Left cardiac atrium (tissue), 4 donors: ENCODE measurements around the gene URI1. TPM values are rescaled to one million over a fixed set of nuclear protein-coding genes. Genes with fewer than 3 reads are reported as not detected.
"Not testable (repeated sequence)": the region's sequence is repeated elsewhere in the genome, so short reads cannot be mapped to it uniquely, and the experiment has no call there.

Source experiments
- ATAC-seq, 2 donors: fragments of 200-7000 bp; cut with Tn5 transposase; one replicate each; pipeline ENCODE4 v1.9.1; 2020; ENCODE audit warnings: mild to moderate bottlenecking in 2 of 2, moderate library complexity in 2 of 2
- DNase-seq: peaks from one replicate; pipeline ENCODE4 v3.0.0-alpha.2; 2020
- intact Hi-C, 2 donors: fragments of 100-400 bp; cut with DNase I; formaldehyde crosslinking; loops; one replicate each; pipeline versions ENCODE4 v1.14.1 to v1.15.1; 2022 to 2023
- total RNA-seq, 2 donors: library from RNA; stranded (reverse); fragmentation: NEBNext Ultra II Directional; extraction: Animal tissue kit (Norgen Biotek cat#: 25700); gene quantifications; one replicate each; pipeline ENCODE4 v1.2.1, GENCODE V29; 2021
- donor health status: DM: no; HTN: yes; CAD: no.
- donor health status: DM: no; HTN: yes; CAD: no; lungs with severe emphysema.
- donor health status: DM: yes; HTN: yes; CAD: no.
- donor health status: Dilated cardiomyopathy.

The URI1 gene
- total RNA-seq, 2 donors from 2014 or later, result 35.2 to 37.1 TPM

DNA sequence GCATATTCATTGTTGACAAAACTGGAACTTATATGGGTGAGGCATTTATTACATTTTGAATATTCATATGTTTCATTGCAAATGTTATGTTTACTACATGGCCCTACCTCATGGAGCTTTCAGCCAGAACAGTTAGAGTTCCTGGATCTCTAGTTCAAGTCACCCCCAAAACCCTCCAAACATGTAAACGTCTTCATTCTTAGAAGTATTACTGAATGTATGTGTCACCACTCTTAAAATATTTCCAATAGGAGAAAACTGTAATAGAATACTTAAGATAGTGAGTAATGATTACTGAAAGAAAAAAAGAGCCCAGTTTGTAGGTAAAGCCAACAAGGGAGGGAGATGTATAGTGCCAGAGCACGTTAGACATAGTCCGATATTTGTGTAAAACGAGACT is 23.5 kb downstream of the URI1 start:
- intact Hi-C loops, result no loop called here
- ATAC-seq (no peak), DNase-seq (no peak)

DNA sequence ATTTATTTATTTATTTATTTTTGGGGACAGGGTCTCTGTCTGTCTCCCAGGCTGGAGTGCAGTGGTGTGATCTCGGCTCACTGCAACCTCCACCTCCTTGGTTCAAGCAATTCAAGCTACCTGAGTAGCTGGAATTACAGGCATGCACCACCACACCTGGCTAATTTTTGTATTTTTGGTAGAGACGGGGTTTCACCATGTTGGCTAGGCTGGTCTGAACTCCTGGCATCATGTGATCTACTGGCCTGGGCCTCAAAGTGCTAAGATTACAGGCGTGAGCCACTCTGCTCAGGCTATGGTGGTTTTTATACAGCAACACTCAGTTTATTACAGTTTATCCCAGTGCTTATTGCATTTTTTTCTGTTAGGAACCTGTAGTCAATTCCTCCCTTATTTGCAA is 24.1 kb downstream of the URI1 start:
- ATAC-seq, intact Hi-C loops: not testable (repeated sequence)

DNA sequence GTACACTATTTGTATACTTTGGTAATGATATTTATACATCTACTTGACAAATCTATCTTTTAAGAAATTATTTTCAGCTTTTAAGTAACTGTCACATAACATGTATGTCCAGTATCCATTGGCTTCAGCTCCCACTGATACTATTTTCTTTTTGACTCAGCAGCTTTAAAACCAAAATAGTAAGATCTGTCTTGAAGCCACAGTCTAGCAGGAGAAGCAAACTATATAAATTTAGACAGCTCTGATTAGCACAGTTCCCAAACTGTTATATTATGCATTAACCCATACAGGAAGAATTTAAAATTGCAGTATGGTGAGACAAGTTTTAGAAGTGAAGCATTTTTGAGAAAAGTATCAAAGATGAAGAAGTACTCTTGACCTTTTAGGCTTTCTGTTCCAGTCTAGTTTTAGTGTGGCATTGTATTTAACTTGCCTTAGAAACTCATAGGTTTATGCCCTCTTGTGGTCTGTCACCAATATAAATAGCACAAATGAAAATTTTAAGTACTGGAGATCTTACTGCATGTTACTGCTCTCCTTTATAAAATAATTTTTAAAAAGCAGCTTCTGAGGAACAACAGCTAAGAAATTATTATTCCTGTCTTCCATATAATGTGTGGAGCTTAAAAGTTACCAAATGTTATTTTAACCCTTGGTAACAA is 24.7 kb downstream of the URI1 start:
- no peak for DNase-seq
- no peak for ATAC-seq
- intact Hi-C loops, result no loop called here

More for the DNA sequence above, 24.1 kb downstream of the URI1 start:
- DNase-seq, result not testable (repeated sequence)

DNA sequence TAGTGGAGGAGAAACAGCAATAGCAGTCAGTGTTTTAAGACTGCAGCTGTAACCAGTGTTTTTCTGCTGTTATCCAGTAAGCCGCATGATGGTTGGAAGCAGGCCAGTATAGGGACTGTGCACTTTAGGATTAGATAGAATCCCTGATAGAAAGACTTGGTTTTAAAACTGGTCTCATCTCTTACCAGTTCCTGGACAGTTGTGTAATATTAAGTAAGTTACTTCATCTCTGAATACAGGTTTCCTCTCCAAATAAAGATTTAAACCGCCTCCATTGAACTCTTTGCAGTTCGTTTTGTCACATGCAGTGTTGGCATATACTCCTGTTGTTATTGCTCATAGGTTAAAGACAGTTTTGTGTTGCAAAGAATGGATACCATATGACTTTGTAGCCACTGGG is 25.6 kb downstream of the URI1 start:
- ATAC-seq (peak in 1 of 2 donors; percentile 40), DNase-seq (no peak)
- intact Hi-C loops, result no loop called here

DNA sequence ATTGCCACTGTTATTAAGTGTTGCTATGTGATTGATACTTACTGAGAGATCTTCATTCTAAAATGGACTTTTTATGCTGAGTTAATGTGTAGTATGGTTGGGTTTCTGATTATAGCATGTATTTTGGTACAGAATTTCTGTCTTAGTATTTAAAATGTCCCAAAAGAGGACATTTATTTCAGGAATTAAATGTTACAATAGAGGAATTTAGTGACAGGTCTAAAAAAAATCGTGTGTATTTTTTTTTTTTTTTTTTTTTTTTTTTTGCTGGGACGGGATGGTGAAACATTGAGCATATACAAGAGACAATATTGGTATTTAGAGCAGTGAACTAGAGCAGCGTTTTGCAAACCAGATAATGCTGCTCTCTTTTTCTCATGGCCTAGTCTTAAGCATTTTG is 27.9 kb downstream of the URI1 start:
- ATAC-seq (no peak), DNase-seq (no peak)
- intact Hi-C loops, result no loop called here

DNA sequence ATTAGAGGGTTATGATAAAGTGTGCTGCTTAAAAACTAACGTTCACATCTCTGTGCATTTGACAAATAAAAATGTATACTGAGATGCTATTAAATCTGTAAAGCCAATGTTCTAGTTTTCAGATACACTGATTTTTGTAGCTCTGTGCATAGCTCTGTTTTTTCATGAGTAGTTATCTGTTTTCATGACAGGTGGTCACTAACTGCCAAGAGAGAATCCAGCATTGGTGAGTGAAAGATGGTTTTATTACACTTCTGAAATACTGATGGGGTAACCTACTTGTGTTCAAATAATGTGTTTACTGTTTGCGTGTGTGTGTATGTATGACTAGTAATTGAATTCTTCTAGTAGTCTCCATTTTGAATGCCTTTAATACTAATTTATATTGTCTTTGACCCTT is 29.0 kb downstream of the URI1 start:
- no peak for ATAC-seq
- intact Hi-C loops, result no loop called here
- no peak for DNase-seq

DNA sequence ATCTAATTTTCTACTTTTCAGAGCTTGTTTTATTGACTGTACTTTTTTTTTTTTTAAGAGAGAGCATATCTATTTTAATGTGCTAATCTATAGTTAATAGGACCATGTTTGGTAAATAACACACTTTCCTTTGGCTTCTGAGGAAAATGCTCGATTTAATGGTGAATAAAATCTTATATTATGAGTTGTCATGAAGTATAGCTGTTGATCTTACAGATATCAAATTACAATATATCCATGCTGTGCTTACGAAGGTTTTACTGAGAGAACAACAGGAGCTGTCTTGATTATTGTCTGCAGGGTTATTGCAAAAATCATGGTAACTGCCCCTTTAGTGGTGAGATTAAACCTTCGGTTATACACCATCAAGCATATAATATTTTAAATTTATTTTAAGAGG is 29.6 kb downstream of the URI1 start:
- DNase-seq (no peak), ATAC-seq (no peak)
- intact Hi-C loops, result no loop called here

DNA sequence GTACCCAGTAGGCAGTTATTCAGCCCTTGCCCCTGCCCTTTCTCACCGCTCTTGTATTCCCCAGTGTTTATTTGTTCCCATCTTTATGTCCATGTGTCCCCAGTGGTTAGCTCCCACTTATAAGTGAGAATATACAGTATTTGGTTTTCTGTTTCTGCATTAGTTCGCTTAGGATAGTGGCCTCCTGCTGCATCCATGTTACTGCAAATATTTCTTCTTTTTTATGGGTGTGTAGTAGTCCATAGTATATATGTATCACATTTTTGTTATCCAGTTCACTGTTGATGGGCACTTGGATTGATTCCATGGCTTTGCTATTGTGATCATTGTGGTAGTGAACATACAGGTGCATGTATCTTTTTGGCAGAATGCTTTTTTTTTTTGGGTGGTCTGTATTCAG is 32.7 kb downstream of the URI1 start:
- DNase-seq (no peak), ATAC-seq (no peak)
- intact Hi-C loops, result no loop called here

DNA sequence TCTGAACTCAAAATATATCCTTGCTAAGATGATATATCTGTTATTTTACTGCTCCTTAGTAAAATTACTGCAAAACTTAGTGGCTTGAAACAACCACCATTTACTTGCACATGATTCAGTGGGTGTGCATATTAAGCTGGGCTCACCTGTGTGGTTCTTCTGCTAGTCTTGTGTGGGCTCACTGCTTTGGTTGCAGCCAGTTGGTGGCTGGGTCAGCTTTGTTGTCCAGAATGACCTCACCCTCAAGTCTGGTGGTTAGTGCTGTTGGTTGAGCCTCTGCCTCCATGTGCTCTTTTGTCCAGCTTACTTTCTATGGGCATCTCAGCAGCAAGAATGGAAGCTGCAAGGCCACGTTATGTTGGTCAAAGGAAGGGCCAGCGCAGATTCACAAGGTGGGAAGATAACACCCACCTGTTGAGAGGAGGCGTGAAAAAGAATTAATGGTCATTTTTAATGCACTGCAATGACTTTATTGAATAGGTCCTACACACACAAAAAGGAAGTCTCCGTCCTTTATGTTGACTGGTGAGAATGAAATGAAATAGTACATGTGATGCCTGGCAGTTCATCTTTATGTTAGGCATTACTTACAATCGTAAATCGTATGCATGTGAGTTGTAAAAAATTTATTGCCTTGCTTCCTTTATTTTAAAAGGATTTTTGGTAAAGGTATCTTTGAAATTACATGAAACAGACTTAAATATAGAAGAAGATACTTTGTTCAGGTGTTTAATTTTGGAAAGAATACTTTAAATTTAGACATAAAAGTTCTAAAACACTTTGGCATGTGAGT is 34.3 kb downstream of the URI1 start:
- intact Hi-C loops, result no loop called here
- DNase-seq (no peak), ATAC-seq (no peak)

DNA sequence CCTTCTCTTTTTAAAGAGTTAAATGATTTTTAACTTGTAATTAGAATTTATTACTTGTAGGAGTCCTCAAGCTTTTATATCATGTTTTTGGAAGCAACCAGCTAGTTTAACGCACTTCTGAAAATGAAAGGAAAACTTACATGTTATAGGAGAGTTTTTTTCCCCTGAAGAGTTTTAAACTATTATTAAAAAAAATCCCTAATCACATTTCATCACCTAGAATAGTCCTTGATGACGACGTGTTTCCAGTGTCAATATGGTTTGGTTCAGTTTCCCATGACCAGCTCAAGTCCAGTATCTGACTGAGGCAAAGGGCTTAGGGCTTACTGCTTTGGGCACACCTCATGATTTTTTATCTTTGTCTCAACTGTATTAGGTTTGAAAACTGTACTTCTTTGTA is 36.0 kb downstream of the URI1 start:
- no peak for DNase-seq
- ATAC-seq, result no peak
- intact Hi-C loops, result no loop called here

DNA sequence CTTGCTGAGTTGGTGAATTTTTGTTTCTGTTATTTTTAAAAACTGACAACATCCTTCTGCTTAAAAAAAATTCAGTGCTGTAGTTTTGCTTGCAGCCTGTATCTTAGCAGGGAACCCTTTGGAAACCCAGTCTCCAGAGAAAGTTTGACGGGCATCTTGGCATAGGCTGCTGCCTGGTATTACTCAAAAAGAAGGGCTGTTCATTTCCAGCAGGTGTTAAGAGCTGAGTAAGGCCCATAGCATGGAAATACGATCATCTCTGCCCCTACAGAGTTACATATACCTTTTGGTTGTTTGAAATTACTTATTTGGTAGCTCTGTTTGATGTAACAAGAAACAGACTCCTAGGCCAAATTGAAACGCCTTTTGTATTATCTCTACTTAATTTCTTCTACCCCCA is 41.5 kb downstream of the URI1 start:
- intact Hi-C loops, result no loop called here
- ATAC-seq (peak in 1 of 2 donors; percentile 58), DNase-seq (no peak)

DNA sequence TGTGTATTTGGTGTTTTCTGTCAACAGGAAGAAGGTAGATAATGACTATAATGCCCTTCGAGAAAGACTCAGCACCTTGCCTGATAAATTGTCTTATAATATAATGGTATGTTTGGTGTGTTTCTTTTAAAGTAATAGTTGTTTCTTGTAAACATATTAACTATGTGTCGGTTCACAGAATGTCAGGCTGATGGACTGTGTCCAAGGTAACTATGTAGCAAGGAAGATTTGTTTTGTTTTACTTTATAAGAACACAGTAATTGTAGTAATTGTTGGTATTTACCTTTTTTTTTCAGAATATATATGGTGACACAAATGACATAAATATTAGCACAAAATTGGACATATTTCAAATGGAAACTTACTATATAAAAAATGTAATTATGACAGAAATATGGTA is 43.2 kb downstream of the URI1 start:
- intact Hi-C loops, result no loop called here
- ATAC-seq, result no peak
- no peak for DNase-seq

DNA sequence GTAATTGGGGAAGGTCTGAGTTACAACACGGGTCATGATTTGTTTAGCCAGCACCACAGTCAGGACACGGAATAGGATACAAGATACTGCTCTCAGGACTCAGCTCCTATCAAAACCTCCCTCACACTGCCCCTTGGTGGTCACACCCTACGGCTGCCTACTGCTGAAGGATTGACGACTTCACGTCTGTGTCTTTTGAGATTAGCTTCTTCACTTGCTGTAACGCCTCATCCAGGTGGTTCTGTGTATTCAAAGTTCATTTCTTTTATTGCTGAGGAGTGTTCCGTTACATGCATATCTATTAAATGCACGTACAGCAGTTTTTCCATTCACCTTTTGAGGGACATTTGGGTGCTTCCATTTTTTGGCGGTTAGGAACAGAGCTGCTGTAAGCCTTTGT is 46.3 kb downstream of the URI1 start:
- ATAC-seq (no peak), DNase-seq (no peak)
- intact Hi-C loops, result no loop called here

DNA sequence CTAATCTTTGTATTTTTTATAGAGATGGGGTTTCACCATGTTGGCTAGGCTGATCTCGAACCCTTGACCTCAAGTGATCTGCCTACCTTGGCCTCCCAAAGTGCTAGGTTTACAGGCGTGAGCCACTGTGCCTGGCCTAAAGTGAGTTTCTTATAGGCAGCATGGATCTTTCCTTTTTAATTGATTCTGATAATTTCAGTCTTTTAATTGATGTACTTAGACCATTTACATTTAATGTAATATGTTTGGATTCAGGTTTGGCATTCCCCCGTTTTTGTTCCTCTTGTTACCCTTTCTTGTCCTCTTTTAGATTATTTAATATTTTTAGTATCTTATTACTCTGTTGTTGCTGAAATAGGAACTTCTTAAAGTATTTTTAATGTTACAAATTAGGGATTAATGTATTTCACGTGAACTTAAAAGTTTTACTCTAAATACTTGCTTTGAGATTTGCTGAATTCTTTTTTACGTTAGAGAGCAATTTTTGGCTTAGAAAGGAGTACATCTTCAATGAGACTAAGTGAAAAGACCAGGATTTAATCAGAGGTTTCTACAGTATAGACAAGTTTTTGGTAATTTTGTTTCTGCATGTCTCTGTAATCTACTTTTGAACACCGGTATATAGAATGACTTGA is 50.3 kb downstream of the URI1 start:
- ATAC-seq (no peak), DNase-seq (no peak)
- intact Hi-C loops, result no loop called here

DNA sequence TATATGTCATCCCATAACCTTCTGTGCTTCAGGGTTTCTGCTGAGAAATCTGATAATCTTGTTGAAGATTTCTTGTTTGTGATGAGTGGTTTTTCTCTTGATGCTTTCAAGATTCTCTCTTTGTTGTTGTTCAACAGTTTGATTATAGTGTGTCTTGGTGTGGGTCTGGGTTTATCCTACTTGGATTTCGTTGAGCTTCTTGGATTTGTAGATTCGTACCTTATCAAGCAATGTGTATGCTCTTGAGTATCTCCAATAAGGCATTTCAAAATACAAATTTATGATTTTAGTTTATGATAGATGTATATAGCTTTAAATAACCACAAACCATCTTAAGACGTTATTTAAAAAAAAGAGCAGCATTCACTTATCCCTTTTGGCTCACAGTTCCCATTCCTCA is 57.5 kb downstream of the URI1 start:
- ATAC-seq (no peak), DNase-seq (no peak)
- intact Hi-C loops, result no loop called here

DNA sequence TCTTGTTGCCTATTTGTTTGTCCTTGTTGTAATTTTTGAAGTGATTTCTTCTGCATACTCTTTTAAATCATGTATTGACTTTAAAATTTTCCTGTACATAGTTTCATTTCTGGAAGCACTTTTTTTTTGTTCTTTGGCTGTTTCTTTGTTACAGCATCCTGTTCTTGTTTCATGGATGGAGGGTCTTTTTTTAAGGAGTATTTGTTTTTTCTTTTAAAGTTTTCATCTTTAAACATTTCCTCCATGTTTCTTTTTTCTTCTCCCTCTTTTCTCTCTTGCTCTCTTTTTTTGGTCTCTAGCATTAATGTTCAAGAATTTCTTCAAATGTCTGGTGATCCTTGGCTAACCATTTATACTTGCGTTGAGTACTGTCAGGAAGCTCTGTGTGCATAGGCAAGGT is 58.8 kb downstream of the URI1 start:
- DNase-seq (no peak), ATAC-seq (no peak)
- intact Hi-C loops, result no loop called here

DNA sequence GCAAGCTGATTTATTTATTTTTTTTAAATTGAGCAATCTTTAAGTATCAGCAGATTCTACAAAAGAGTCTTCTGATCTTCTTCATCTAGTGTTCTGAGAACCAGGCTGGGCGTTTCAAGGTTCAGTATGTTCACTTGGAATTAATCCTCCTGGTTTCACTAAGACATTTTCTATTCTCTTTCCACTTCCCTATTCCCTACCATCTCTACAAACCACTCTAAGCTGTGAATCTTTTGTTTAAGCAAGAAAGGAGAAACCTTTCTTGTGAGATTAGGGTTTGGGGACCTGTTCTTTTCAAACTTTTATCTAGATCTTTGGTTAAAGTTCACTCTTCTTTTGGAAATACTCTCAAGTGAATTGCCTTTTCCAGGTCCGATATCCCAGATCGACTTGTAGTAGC is 59.3 kb downstream of the URI1 start:
- intact Hi-C loops, result no loop called here
- DNase-seq, result no peak
- ATAC-seq, result no peak

DNA sequence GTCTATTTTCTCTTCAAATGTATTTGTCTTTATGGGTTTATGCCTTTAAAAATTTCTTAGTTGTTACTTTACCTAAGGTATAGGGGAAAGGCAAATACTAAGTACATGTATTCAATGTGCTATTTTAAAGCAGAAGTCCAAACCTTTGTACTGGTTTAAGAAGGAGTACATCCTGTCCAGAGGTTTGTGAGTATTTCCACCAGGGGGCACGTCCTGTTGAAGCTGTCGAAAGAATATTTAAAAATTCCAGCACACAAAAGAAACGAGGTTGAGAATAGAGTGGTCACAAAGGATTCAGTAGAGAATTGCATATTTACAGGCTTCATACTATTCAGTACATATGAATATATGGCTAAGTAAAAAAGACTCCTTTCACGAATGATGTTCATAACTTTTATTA is 59.8 kb downstream of the URI1 start:
- DNase-seq (no peak), ATAC-seq (no peak)
- intact Hi-C loops, result no loop called here

DNA sequence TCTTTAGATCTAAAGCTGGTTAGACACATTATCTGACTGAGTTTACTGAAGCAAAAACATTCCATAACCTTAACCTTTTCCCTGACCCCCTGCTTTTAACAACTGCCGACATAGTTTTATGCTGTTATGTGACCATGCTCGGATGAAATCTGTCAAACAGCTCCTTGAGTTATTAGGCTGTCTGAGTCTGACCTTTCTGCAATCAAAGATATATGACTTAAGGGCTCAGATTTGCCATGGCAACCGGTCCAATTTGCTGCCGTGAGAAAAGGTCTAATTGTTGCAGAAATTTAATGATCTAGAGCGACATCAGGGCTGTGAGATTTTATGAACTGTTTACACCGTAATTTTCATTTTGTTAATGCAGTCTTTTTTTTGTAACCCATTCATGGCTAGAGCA is 61.8 kb downstream of the URI1 start:
- no peak for ATAC-seq
- intact Hi-C loops, result no loop called here
- DNase-seq, result no peak

DNA sequence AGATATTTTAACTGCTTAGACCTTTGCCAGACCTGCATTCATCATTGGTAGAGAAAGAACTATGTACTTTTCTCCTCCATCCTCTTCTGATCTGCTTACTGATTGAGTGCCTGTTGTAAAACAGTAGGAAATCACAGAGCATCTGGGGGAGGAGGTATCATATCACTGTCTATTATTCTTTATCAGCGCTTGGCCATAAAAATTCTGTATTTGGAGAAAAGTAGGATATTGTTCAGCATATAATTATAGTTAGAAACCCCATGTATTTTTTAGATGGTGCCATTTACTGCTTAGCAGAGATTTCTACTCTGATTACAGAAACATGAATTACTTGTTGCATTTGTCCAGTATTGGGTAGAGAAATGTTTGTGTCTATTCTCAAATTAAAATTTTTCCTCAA is 62.4 kb downstream of the URI1 start:
- intact Hi-C loops, result no loop called here
- no peak for DNase-seq
- no peak for ATAC-seq

DNA sequence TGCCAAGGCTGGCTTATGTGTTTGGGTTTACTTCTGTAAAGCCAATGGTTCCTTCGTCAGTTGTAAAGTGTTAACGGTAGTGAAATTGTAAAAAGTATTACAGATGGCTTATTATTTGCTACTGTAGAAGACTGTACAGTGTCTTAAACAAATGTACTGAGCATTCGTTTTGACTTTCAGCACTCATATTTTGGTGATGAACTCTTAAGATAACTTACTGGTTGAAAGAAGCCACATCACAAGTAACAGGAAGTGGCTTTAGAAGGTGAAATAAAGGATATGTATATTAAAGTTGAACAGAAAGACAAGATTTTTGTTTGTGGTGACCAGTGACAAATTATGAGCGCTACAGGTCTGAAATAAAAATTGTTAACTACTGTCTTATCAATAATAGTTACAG is 64.2 kb downstream of the URI1 start:
- ATAC-seq (no peak), DNase-seq (no peak)
- intact Hi-C loops, result no loop called here
